Measurements from ENCODE around the gene GALNT11.
A peak's percentile ranks its signal among the peaks of the same experiment; 100 is the strongest.
"Not testable (repeated sequence)": the region's sequence is repeated elsewhere in the genome, so short reads cannot be mapped to it uniquely, and the experiment has no call there.

GALNT11 gene

GRCh38 chr7:152027491-152028365 is 2.3 kb downstream of the GALNT11 start:
- DNase-seq (ENCODE audit: low read depth), result not testable (repeated sequence)

GRCh38 chr7:152030059-152030458 is 4.6 kb downstream of the GALNT11 start:
- DNase-seq (ENCODE audit: low read depth), result not testable (repeated sequence)

GRCh38 chr7:152030639-152031038 is 5.2 kb downstream of the GALNT11 start:
- not testable (repeated sequence) for DNase-seq (ENCODE audit: low read depth)

GRCh38 chr7:152035817-152036216 is 10.3 kb downstream of the GALNT11 start:
- no peak for DNase-seq (ENCODE audit: low read depth)

- DNase-seq (ENCODE audit: low read depth), result not testable (repeated sequence)
These were observed 12.9 kb downstream of the GALNT11 start for GRCh38 chr7:152038410-152038809.

- not testable (repeated sequence) for DNase-seq (ENCODE audit: low read depth)
These were observed 17.6 kb downstream of the GALNT11 start for GRCh38 chr7:152043086-152043485.

- DNase-seq (ENCODE audit: low read depth), result not testable (repeated sequence)
These were observed 19.4 kb downstream of the GALNT11 start for GRCh38 chr7:152044909-152045308.

GRCh38 chr7:152046531-152046930 is 21.1 kb downstream of the GALNT11 start:
- DNase-seq (ENCODE audit: low read depth), result no peak

- DNase-seq (ENCODE audit: low read depth), result no peak
These were observed 22.6 kb downstream of the GALNT11 start for GRCh38 chr7:152048051-152048450.

GRCh38 chr7:152050547-152050971 is 25.1 kb downstream of the GALNT11 start:
- DNase-seq (ENCODE audit: low read depth), result no peak

GRCh38 chr7:152051968-152052367 is 26.5 kb downstream of the GALNT11 start:
- no peak for DNase-seq (ENCODE audit: low read depth)

GRCh38 chr7:152052771-152053170 is 27.3 kb downstream of the GALNT11 start:
- no peak for DNase-seq (ENCODE audit: low read depth)

- DNase-seq (ENCODE audit: low read depth), result peak; percentile 79
These were observed 29.1 kb downstream of the GALNT11 start for GRCh38 chr7:152054367-152055230.

- DNase-seq (ENCODE audit: low read depth), result no peak
These were observed 31.3 kb downstream of the GALNT11 start for GRCh38 chr7:152056621-152057274.

GRCh38 chr7:152059311-152059710 is 33.8 kb downstream of the GALNT11 start:
- DNase-seq (ENCODE audit: low read depth), result no peak

- not testable (repeated sequence) for DNase-seq (ENCODE audit: low read depth)
These were observed 35.6 kb downstream of the GALNT11 start for GRCh38 chr7:152061086-152061485.

- DNase-seq (ENCODE audit: low read depth), result not testable (repeated sequence)
These were observed 37.7 kb downstream of the GALNT11 start for GRCh38 chr7:152063192-152063591.

GRCh38 chr7:152063821-152064220 is 38.3 kb downstream of the GALNT11 start:
- not testable (repeated sequence) for DNase-seq (ENCODE audit: low read depth)

- not testable (repeated sequence) for DNase-seq (ENCODE audit: low read depth)
These were observed 40.4 kb downstream of the GALNT11 start for GRCh38 chr7:152065800-152066344.

- no peak for DNase-seq (ENCODE audit: low read depth)
These were observed 46.9 kb downstream of the GALNT11 start for GRCh38 chr7:152072421-152072820.

GRCh38 chr7:152073352-152073751 is 47.9 kb downstream of the GALNT11 start:
- DNase-seq (ENCODE audit: low read depth), result no peak

- DNase-seq (ENCODE audit: low read depth), result no peak
These were observed 49.2 kb downstream of the GALNT11 start for GRCh38 chr7:152074673-152075072.
